ENCODE measurements around the gene NCOA5. TPM values are rescaled to one million over a fixed set of nuclear protein-coding genes. Genes with fewer than 3 reads are reported as not detected.

Gene NCOA5
- total RNA-seq, 4 donors from 2014 or later, result 14.7 to 21.5 (median 19.0) TPM

GRCh38 chr20:46030284-46031013 lies 59.3 kb downstream of the NCOA5 start:
- H3K27me3 ChIP-seq, result peaks cover 78 to 86% (median 85%) of the 10 kb centered on the region in 3 donors
- intact Hi-C loops (cut with DNase I; ENCODE audit: low total_unique reads), result no loop called here

GRCh38 chr20:46028772-46029371 lies 60.9 kb downstream of the NCOA5 start, which contains the start of gene SLC12A5:
Gene SLC12A5, plus strand, starts transcription at chr20:46029215. Its CDS starts 130 bp downstream, at chr20:46029345.
- ATAC-seq, result no peak
- H3K9me3 ChIP-seq, result no peaks in the 10 kb centered on the region
- in situ Hi-C loops (cut with MboI; ENCODE audit: low sequenced_read_pairs in 4 of 4), result no loop called here
- no peak within 1 kb of the TSS for H3K4me3 ChIP-seq
- intact Hi-C loops (cut with DNase I; ENCODE audit: low total_unique reads), result no loop called here
- H3K27ac ChIP-seq, result no peak within 1 kb of the TSS
- H3K4me1 ChIP-seq, result no peaks in the 10 kb centered on the region
- no peak for TF ChIP-seq POLR2A (IDR thresholded peaks at IDR 0.05)
- DNase-seq, result no peak
- peaks cover 77 to 94% (median 84%) of the 10 kb centered on the region in 3 donors for H3K27me3 ChIP-seq
- H3K36me3 ChIP-seq, result no peaks in the 10 kb centered on the region

More at GRCh38 chr20:46030284-46031013, 59.3 kb downstream of the NCOA5 start:
- in situ Hi-C loops (cut with MboI; ENCODE audit: low sequenced_read_pairs in 4 of 4), result no loop called here
- no peak for DNase-seq
- no peaks in the 10 kb centered on the region for H3K36me3 ChIP-seq
- H3K4me1 ChIP-seq, result no peaks in the 10 kb centered on the region
- H3K4me3 ChIP-seq, result no peak overlapping the region
- no peaks in the 10 kb centered on the region for H3K9me3 ChIP-seq
- H3K27ac ChIP-seq, result no peak overlapping the region
- ATAC-seq, result no peak
- TF ChIP-seq CTCF (IDR thresholded peaks at IDR 0.05 in 4 of 5, conservative IDR thresholded peaks at IDR 0.05 in 1 of 5) (no peak), POLR2A (IDR thresholded peaks at IDR 0.05) (no peak)

GRCh38 chr20:46028110-46028509 lies 61.7 kb downstream of the NCOA5 start:
- Histone ChIP-seq H3K36me3 (no peaks in the 10 kb centered on the region), H3K27me3 (peaks cover 76 to 94% (median 82%) of the 10 kb centered on the region in 3 donors), H3K4me1 (no peaks in the 10 kb centered on the region), H3K4me3 (no peak overlapping the region), H3K27ac (no peak overlapping the region), H3K9me3 (no peaks in the 10 kb centered on the region)
- no peak for TF ChIP-seq POLR2A (IDR thresholded peaks at IDR 0.05)
- no peak for TF ChIP-seq CTCF (IDR thresholded peaks at IDR 0.05 in 4 of 5, conservative IDR thresholded peaks at IDR 0.05 in 1 of 5)
- intact Hi-C loops (cut with DNase I; ENCODE audit: low total_unique reads) (no loop called here), in situ Hi-C loops (cut with MboI; ENCODE audit: low sequenced_read_pairs in 4 of 4) (no loop called here)
- ATAC-seq (no peak), DNase-seq (no peak)

GRCh38 chr20:46027245-46027853 lies 62.4 kb downstream of the NCOA5 start:
- no peaks in the 10 kb centered on the region for H3K36me3 ChIP-seq
- ATAC-seq (no peak), DNase-seq (no peak)
- no peak overlapping the region for H3K4me3 ChIP-seq
- peaks cover 74 to 92% (median 82%) of the 10 kb centered on the region in 3 donors for H3K27me3 ChIP-seq
- no peak overlapping the region for H3K27ac ChIP-seq
- no peaks in the 10 kb centered on the region for H3K9me3 ChIP-seq
- peaks cover 4% of the 10 kb centered on the region in 2 donors for H3K4me1 ChIP-seq
- intact Hi-C loops (cut with DNase I; ENCODE audit: low total_unique reads) (no loop called here), in situ Hi-C loops (cut with MboI; ENCODE audit: low sequenced_read_pairs in 4 of 4) (no loop called here)
- TF ChIP-seq POLR2A (IDR thresholded peaks at IDR 0.05), result no peak
- TF ChIP-seq CTCF (IDR thresholded peaks at IDR 0.05 in 4 of 5, conservative IDR thresholded peaks at IDR 0.05 in 1 of 5), result no peak

GRCh38 chr20:46025376-46025783 lies 64.4 kb downstream of the NCOA5 start:
- DNase-seq (no peak), ATAC-seq (no peak)
- Histone ChIP-seq H3K4me1 (peaks cover 4 to 13% of the 10 kb centered on the region in 2 donors), H3K36me3 (no peaks in the 10 kb centered on the region), H3K9me3 (no peaks in the 10 kb centered on the region), H3K27me3 (peaks cover 71 to 95% (median 82%) of the 10 kb centered on the region in 3 donors), H3K4me3 (no peak overlapping the region), H3K27ac (no peak overlapping the region)
- in situ Hi-C loops (cut with MboI; ENCODE audit: low sequenced_read_pairs in 4 of 4), result no loop called here
- intact Hi-C loops (cut with DNase I; ENCODE audit: low total_unique reads), result no loop called here
- TF ChIP-seq CTCF (IDR thresholded peaks at IDR 0.05 in 4 of 5, conservative IDR thresholded peaks at IDR 0.05 in 1 of 5) (no peak), POLR2A (IDR thresholded peaks at IDR 0.05) (no peak)
